ENCODE results near the gene KRT84. TPM values are rescaled to one million over a fixed set of nuclear protein-coding genes. Genes with fewer than 3 reads are reported as not detected.

The KRT84 gene
- total RNA-seq, 2 donors from 2014 or later, result not detected

- H3K4me1 ChIP-seq (replicated peaks), result no peaks in the 10 kb centered on the region
- H3K27ac ChIP-seq, result no peak overlapping the region
- no peaks in the 10 kb centered on the region for H3K36me3 ChIP-seq
- no peak overlapping the region for H3K4me3 ChIP-seq
- H3K27me3 ChIP-seq (replicated peaks; ENCODE audit: insufficient read depth), result no peaks in the 10 kb centered on the region
- no peak for DNase-seq (ENCODE audit: low spot score)
- intact Hi-C loops (cut with DNase I), result no loop called here
- TF ChIP-seq POLR2A (IDR thresholded peaks at IDR 0.05) (no peak), CTCF (IDR thresholded peaks at IDR 0.05) (no peak), POLR2AphosphoS5 (IDR thresholded peaks at IDR 0.05) (no peak)
- no peaks in the 10 kb centered on the region for H3K9me3 ChIP-seq
- 85% methylated on average over 1 of the region's 1 CpG for WGBS
Observed at GRCh38 chr12:52416795-52417194, 31.3 kb upstream of the KRT84 start.

GRCh38 chr12:52415870-52416750, 30.7 kb upstream of the KRT84 start:
- H3K9me3 ChIP-seq, result no peaks in the 10 kb centered on the region
- no peaks in the 10 kb centered on the region for H3K27me3 ChIP-seq (replicated peaks; ENCODE audit: insufficient read depth)
- intact Hi-C loops (cut with DNase I), result no loop called here
- no peak for DNase-seq (ENCODE audit: low spot score)
- no peaks in the 10 kb centered on the region for H3K4me1 ChIP-seq (replicated peaks)
- 60% methylated on average over 10 of the region's 10 CpGs for WGBS
- TF ChIP-seq CTCF (IDR thresholded peaks at IDR 0.05) (no peak), POLR2AphosphoS5 (IDR thresholded peaks at IDR 0.05) (peak; percentile 22)
- H3K27ac ChIP-seq, result no peak overlapping the region
- H3K4me3 ChIP-seq, result no peak overlapping the region
- no peaks in the 10 kb centered on the region for H3K36me3 ChIP-seq

GRCh38 chr12:52414936-52415335, 29.5 kb upstream of the KRT84 start:
- WGBS, result 94% methylated on average over 5 of the region's 5 CpGs
- Histone ChIP-seq H3K36me3 (no peaks in the 10 kb centered on the region), H3K4me1 (replicated peaks) (no peaks in the 10 kb centered on the region), H3K27me3 (replicated peaks; ENCODE audit: insufficient read depth) (no peaks in the 10 kb centered on the region), H3K4me3 (no peak overlapping the region), H3K9me3 (no peaks in the 10 kb centered on the region), H3K27ac (no peak overlapping the region)
- no peak for DNase-seq (ENCODE audit: low spot score)
- TF ChIP-seq POLR2AphosphoS5 (IDR thresholded peaks at IDR 0.05), result no peak
- no peak for TF ChIP-seq CTCF (IDR thresholded peaks at IDR 0.05)
- no peak for TF ChIP-seq POLR2A (IDR thresholded peaks at IDR 0.05)
- intact Hi-C loops (cut with DNase I), result no loop called here

GRCh38 chr12:52413782-52414345, 28.4 kb upstream of the KRT84 start:
- H3K4me1 ChIP-seq (replicated peaks), result no peaks in the 10 kb centered on the region
- DNase-seq (ENCODE audit: low spot score), result no peak
- H3K9me3 ChIP-seq, result no peaks in the 10 kb centered on the region
- no peak overlapping the region for H3K27ac ChIP-seq
- no peaks in the 10 kb centered on the region for H3K36me3 ChIP-seq
- no peak overlapping the region for H3K4me3 ChIP-seq
- WGBS, result 71% methylated on average over 8 of the region's 8 CpGs
- TF ChIP-seq CTCF (IDR thresholded peaks at IDR 0.05) (no peak), POLR2A (IDR thresholded peaks at IDR 0.05) (no peak), POLR2AphosphoS5 (IDR thresholded peaks at IDR 0.05) (no peak)
- H3K27me3 ChIP-seq (replicated peaks; ENCODE audit: insufficient read depth), result no peaks in the 10 kb centered on the region
- intact Hi-C loops (cut with DNase I), result no loop called here

GRCh38 chr12:52413202-52413601, 27.8 kb upstream of the KRT84 start:
- TF ChIP-seq POLR2A (IDR thresholded peaks at IDR 0.05) (no peak), POLR2AphosphoS5 (IDR thresholded peaks at IDR 0.05) (no peak), CTCF (IDR thresholded peaks at IDR 0.05) (no peak)
- no peaks in the 10 kb centered on the region for H3K4me1 ChIP-seq (replicated peaks)
- 59% methylated on average over 4 of the region's 4 CpGs for WGBS
- H3K9me3 ChIP-seq, result no peaks in the 10 kb centered on the region
- H3K27ac ChIP-seq, result no peak overlapping the region
- no peaks in the 10 kb centered on the region for H3K36me3 ChIP-seq
- H3K4me3 ChIP-seq, result no peak overlapping the region
- no peak for DNase-seq (ENCODE audit: low spot score)
- intact Hi-C loops (cut with DNase I), result no loop called here
- H3K27me3 ChIP-seq (replicated peaks; ENCODE audit: insufficient read depth), result no peaks in the 10 kb centered on the region
